BLaER1 (cell line): ENCODE measurements around the gene ABCC2.
"Not testable (repeated sequence)": the region's sequence is repeated elsewhere in the genome, so short reads cannot be mapped to it uniquely, and the experiment has no call there.

Experiments used
- H3K27ac ChIP-seq: shearing (Covaris generic); formaldehyde crosslinking; 2 replicates; pipeline ENCODE4 v1.8.1; 2022
- H3K27me3 ChIP-seq: shearing (Covaris generic); formaldehyde crosslinking; 2 replicates; pipeline ENCODE4 v1.8.1; 2022
- H3K36me3 ChIP-seq: shearing (Covaris generic); formaldehyde crosslinking; 2 replicates; pipeline ENCODE4 v1.8.1; 2022
- H3K4me1 ChIP-seq: shearing (Covaris generic); formaldehyde crosslinking; 2 replicates; pipeline ENCODE4 v1.8.1; 2022
- H3K4me2 ChIP-seq: shearing (Covaris generic); formaldehyde crosslinking; 2 replicates; pipeline ENCODE4 v1.8.1; 2022
- H3K4me3 ChIP-seq: shearing (Covaris generic); formaldehyde crosslinking; 2 replicates; pipeline ENCODE4 v1.8.1; 2022
- H3K9ac ChIP-seq: shearing (Covaris generic); formaldehyde crosslinking; 2 replicates; pipeline ENCODE4 v1.8.1; 2022
- H3K9me3 ChIP-seq: shearing (Covaris generic); formaldehyde crosslinking; 2 replicates; pipeline ENCODE4 v1.8.1; 2022
- H4K20me1 ChIP-seq: shearing (Covaris generic); formaldehyde crosslinking; 2 replicates; pipeline ENCODE4 v1.8.1; 2022
- Cebpa-rat ChIP-seq: shearing (Covaris generic); IDR thresholded peaks from 2 replicates; pipeline ENCODE4 v1.8.1; 2022

Gene ABCC2

GRCh38 chr10:99850021-99850766 lies 67.8 kb downstream of the ABCC2 start:
- H3K27me3 ChIP-seq, result no peaks in the 10 kb centered on the region
- no peak for TF ChIP-seq Cebpa-rat
- peaks cover 5% of the 10 kb centered on the region for H3K4me1 ChIP-seq
- H3K27ac ChIP-seq, result no peak overlapping the region
- no peaks in the 10 kb centered on the region for H4K20me1 ChIP-seq
- H3K9me3 ChIP-seq, result no peaks in the 10 kb centered on the region
- no peak overlapping the region for H3K4me3 ChIP-seq
- H3K4me2 ChIP-seq, result no peak overlapping the region
- H3K9ac ChIP-seq, result no peak overlapping the region
- no peaks in the 10 kb centered on the region for H3K36me3 ChIP-seq

GRCh38 chr10:99850767-99851340 lies 68.4 kb downstream of the ABCC2 start:
- no peak for TF ChIP-seq Cebpa-rat
- Histone ChIP-seq H3K27ac (no peak overlapping the region), H3K9ac (no peak overlapping the region), H3K9me3 (no peaks in the 10 kb centered on the region), H3K27me3 (no peaks in the 10 kb centered on the region), H3K4me2 (no peak overlapping the region), H3K36me3 (no peaks in the 10 kb centered on the region), H3K4me1 (peaks cover 5% of the 10 kb centered on the region), H4K20me1 (no peaks in the 10 kb centered on the region), H3K4me3 (no peak overlapping the region)

GRCh38 chr10:99851825-99852224 lies 69.4 kb downstream of the ABCC2 start:
- Histone ChIP-seq H3K4me2 (no peak overlapping the region), H3K4me3 (no peak overlapping the region), H4K20me1 (no peaks in the 10 kb centered on the region), H3K36me3 (no peaks in the 10 kb centered on the region), H3K27ac (no peak overlapping the region), H3K9ac (no peak overlapping the region), H3K9me3 (no peaks in the 10 kb centered on the region), H3K27me3 (no peaks in the 10 kb centered on the region), H3K4me1 (no peaks in the 10 kb centered on the region)
- TF ChIP-seq Cebpa-rat, result no peak

GRCh38 chr10:99852481-99853213 lies 70.2 kb downstream of the ABCC2 start:
- H3K4me2 ChIP-seq, result no peak overlapping the region
- no peaks in the 10 kb centered on the region for H3K27me3 ChIP-seq
- H3K27ac ChIP-seq, result no peak overlapping the region
- H3K9me3 ChIP-seq, result no peaks in the 10 kb centered on the region
- no peaks in the 10 kb centered on the region for H4K20me1 ChIP-seq
- no peak for TF ChIP-seq Cebpa-rat
- H3K36me3 ChIP-seq, result no peaks in the 10 kb centered on the region
- no peaks in the 10 kb centered on the region for H3K4me1 ChIP-seq
- H3K9ac ChIP-seq, result no peak overlapping the region
- no peak overlapping the region for H3K4me3 ChIP-seq

- no peak for TF ChIP-seq Cebpa-rat
- no peaks in the 10 kb centered on the region for H3K27me3 ChIP-seq
- no peak overlapping the region for H3K4me2 ChIP-seq
- no peaks in the 10 kb centered on the region for H3K4me1 ChIP-seq
- H3K36me3 ChIP-seq, result no peaks in the 10 kb centered on the region
- no peaks in the 10 kb centered on the region for H3K9me3 ChIP-seq
- H4K20me1 ChIP-seq, result no peaks in the 10 kb centered on the region
- H3K27ac ChIP-seq, result no peak overlapping the region
- H3K4me3 ChIP-seq, result no peak overlapping the region
- no peak overlapping the region for H3K9ac ChIP-seq
Observed at GRCh38 chr10:99853655-99854054, 71.2 kb downstream of the ABCC2 start.

GRCh38 chr10:99854860-99855259 lies 72.4 kb downstream of the ABCC2 start:
- no peak overlapping the region for H3K4me2 ChIP-seq
- no peaks in the 10 kb centered on the region for H3K9me3 ChIP-seq
- H3K4me1 ChIP-seq, result no peaks in the 10 kb centered on the region
- no peak overlapping the region for H3K9ac ChIP-seq
- no peak overlapping the region for H3K27ac ChIP-seq
- no peaks in the 10 kb centered on the region for H3K27me3 ChIP-seq
- H4K20me1 ChIP-seq, result no peaks in the 10 kb centered on the region
- no peak overlapping the region for H3K4me3 ChIP-seq
- no peaks in the 10 kb centered on the region for H3K36me3 ChIP-seq
- no peak for TF ChIP-seq Cebpa-rat

- H3K4me3 ChIP-seq, result no peak overlapping the region
- H3K4me1 ChIP-seq, result no peaks in the 10 kb centered on the region
- H3K9ac ChIP-seq, result no peak overlapping the region
- no peaks in the 10 kb centered on the region for H3K27me3 ChIP-seq
- H3K27ac ChIP-seq, result no peak overlapping the region
- H3K4me2 ChIP-seq, result no peak overlapping the region
- no peak for TF ChIP-seq Cebpa-rat
- H4K20me1 ChIP-seq, result no peaks in the 10 kb centered on the region
- no peaks in the 10 kb centered on the region for H3K36me3 ChIP-seq
- no peaks in the 10 kb centered on the region for H3K9me3 ChIP-seq
Observed at GRCh38 chr10:99855479-99856071, 73.1 kb downstream of the ABCC2 start.

- Histone ChIP-seq H3K36me3 (no peaks in the 10 kb centered on the region), H3K4me1 (no peaks in the 10 kb centered on the region), H3K9me3 (no peaks in the 10 kb centered on the region), H4K20me1 (no peaks in the 10 kb centered on the region), H3K27me3 (no peaks in the 10 kb centered on the region), H3K27ac (no peak overlapping the region), H3K4me3 (no peak overlapping the region), H3K9ac (no peak overlapping the region), H3K4me2 (no peak overlapping the region)
- no peak for TF ChIP-seq Cebpa-rat
Observed at GRCh38 chr10:99858849-99859248, 76.4 kb downstream of the ABCC2 start.

GRCh38 chr10:99859585-99859984 lies 77.1 kb downstream of the ABCC2 start:
- Histone ChIP-seq H3K4me2 (no peak overlapping the region), H3K4me3 (no peak overlapping the region), H3K9ac (no peak overlapping the region), H3K9me3 (no peaks in the 10 kb centered on the region), H3K36me3 (no peaks in the 10 kb centered on the region), H3K4me1 (no peaks in the 10 kb centered on the region), H4K20me1 (no peaks in the 10 kb centered on the region), H3K27me3 (no peaks in the 10 kb centered on the region), H3K27ac (no peak overlapping the region)
- TF ChIP-seq Cebpa-rat, result no peak

- Histone ChIP-seq H3K4me2 (no peak overlapping the region), H3K9me3 (0 out of 2 replicates have a peak, but pooled peaks cover 6% of the 10 kb centered on the region), H3K4me3 (no peak overlapping the region), H3K27me3 (no peaks in the 10 kb centered on the region), H3K36me3 (no peaks in the 10 kb centered on the region), H3K4me1 (no peaks in the 10 kb centered on the region), H3K27ac (no peak overlapping the region), H4K20me1 (no peaks in the 10 kb centered on the region), H3K9ac (no peak overlapping the region)
- TF ChIP-seq Cebpa-rat, result no peak
Observed at GRCh38 chr10:99860466-99860865, 78.0 kb downstream of the ABCC2 start.

GRCh38 chr10:99863535-99864240 lies 81.2 kb downstream of the ABCC2 start:
- H4K20me1 ChIP-seq, H3K9ac ChIP-seq, H3K36me3 ChIP-seq, H3K4me1 ChIP-seq, H3K27me3 ChIP-seq, H3K27ac ChIP-seq, H3K4me3 ChIP-seq, H3K4me2 ChIP-seq: not testable (repeated sequence)
- H3K9me3 ChIP-seq, result peaks cover 13% of the 10 kb centered on the region; the same call in 1 of the 2 replicates

- not testable (repeated sequence) for H3K4me2 ChIP-seq, H3K4me3 ChIP-seq, H3K4me1 ChIP-seq, H4K20me1 ChIP-seq, H3K9ac ChIP-seq, H3K27me3 ChIP-seq, H3K36me3 ChIP-seq, H3K27ac ChIP-seq
- peaks cover 13% of the 10 kb centered on the region; the same call in 1 of the 2 replicates for H3K9me3 ChIP-seq
Observed at GRCh38 chr10:99867250-99867649, 84.8 kb downstream of the ABCC2 start.
